SKM-1 treated with dmso at 0.1 percent for 144 hours (cell line): ENCODE measurements around the gene B3GALT5.
"Not testable (repeated sequence)": the region's sequence is repeated elsewhere in the genome, so short reads cannot be mapped to it uniquely, and the experiment has no call there.

Experiments
- DNase-seq: peaks from one replicate; lab custom pipeline; 2025; ENCODE audit not compliant: unreplicated experiment; lab: John Stamatoyannopoulos, UW

B3GALT5 gene

GRCh38 chr21:39612233-39613040 is at the start of gene B3GALT5:
TSS of gene B3GALT5 (plus strand) at chr21:39612940. CDS start at chr21:39660560, 47,620 bp downstream.
- DNase-seq, result no peak

- no peak for DNase-seq
Measured at GRCh38 chr21:39564200-39564599, 48.5 kb upstream of the B3GALT5 start.

DNA sequence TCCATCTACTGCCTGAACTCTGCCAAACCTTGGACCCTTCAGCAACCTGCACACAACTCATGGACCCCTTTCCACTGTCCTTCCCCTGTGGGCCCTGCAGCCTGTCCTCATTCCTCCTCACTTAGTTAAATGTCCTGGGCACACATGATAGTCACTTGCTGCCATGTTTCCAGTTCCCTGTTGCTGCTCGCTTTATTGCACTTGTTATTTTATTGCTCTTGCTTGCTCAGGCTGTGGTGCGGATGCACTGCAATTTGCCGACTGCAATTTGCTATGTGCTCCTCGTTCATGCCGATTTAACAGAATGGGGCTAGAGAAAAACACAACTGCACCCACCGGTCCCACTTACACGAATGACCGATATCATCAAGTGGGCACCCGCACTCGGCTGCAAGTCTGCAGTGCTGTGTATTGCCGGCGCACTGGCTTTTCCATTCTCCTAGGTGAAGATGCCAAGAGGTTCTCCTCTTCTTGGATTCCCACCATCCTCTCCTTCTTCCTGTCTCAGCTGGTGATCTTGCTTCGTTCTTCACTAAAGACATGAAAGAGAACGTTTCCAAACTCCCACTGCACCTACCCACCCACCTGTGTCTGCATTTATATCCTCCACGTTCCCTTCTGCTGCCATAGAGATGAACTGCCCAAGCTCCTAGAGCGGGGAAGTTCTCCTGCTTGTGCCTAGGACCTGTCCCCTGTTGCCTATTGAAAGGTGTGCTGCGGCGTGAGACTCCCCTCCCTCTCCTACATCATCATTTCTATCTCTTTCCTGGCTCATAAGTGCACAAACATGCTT is 45.4 kb upstream of the B3GALT5 start:
- DNase-seq, result no peak

DNA sequence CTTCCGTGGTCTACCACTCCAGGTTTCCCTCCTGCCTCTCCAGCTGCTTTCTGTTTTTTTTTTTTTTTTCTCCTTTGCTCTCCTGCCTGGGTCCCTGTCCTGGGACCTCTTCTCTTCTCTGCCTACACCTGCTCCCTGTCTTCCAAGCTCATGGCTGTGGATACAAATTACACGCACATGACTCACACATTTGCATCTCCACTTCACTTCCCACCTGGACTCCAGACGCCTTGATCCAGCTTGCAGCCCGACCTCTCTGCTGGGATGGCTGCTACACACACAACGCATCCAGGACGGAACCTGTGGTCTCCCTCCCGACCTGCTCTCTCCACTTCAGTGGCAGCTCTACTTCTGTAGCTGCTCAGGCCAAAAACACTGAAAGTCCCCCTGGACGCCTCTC is 44.4 kb upstream of the B3GALT5 start:
- DNase-seq, result no peak

DNA sequence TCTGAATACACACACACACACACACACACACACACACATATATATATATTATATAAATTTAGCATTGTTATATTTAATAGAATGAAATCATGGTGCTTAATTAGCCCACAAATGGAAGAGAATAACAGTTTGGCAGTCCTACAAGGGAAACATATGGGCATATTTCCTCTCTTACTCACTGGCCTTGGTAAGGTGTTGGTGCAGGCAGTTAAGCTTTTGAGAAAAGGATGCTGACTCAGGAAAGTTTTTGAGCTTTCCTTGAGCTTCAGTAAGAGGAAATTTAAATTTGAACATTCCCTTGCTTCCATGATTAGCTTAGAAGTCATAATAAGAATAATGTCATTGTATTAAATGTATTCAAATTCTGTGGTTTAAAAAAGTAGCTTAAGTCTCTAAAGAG is 37.0 kb upstream of the B3GALT5 start:
- no peak for DNase-seq

DNA sequence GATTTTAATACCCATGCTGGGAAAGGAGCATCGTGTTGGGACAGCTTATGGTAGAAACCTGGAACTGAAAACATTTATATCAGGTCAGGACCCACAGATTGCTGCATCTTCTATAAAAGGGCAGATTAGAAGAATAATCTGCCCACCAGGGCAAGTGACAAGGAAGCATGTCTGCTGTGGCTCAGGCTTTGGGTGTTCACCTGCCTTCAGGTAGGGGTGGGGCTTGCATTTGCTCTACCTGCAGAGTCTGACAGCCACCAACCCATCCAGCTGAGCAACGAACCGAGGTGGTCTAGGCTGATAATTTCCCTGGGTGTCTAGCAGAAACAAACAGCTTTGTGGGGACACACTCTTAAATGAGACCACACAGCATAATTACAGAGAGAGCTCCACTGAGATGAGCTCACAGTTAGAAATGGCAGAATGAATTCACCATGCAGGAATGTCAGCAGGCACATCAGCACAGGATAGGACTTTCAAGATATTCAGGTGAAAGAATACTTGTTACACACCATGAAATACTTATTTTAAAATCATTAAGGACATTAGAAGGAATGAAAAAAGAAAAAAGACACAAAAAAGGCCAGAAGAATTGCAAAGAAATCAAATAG is 36.1 kb upstream of the B3GALT5 start:
- no peak for DNase-seq

- DNase-seq, result no peak
Measured at GRCh38 chr21:39579734-39580332, 32.9 kb upstream of the B3GALT5 start.

- no peak for DNase-seq
Measured at GRCh38 chr21:39580744-39581143, 32.0 kb upstream of the B3GALT5 start.

- no peak for DNase-seq
Measured at GRCh38 chr21:39581414-39581813, 31.3 kb upstream of the B3GALT5 start.

DNA sequence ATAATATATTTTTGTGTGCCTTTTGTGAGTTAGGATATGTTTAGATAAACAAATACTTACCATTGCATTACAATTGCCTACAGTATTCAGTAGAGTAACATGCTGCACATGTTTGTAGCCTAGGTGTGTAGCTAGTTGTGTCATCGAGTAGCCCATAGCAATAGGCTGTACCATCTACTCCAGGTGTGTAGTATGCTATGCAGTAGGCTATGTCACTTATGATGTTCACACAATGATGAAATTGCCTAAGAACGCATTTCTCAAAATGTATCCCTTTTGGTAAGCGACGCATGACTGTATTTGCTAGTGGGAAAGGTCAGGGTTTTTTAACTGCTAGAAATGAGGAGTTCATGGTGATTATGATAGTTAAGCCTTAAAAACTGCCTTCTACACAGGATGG is 30.0 kb upstream of the B3GALT5 start:
- DNase-seq, result no peak

GRCh38 chr21:39583586-39583985 is 29.2 kb upstream of the B3GALT5 start:
- DNase-seq, result not testable (repeated sequence)

DNA sequence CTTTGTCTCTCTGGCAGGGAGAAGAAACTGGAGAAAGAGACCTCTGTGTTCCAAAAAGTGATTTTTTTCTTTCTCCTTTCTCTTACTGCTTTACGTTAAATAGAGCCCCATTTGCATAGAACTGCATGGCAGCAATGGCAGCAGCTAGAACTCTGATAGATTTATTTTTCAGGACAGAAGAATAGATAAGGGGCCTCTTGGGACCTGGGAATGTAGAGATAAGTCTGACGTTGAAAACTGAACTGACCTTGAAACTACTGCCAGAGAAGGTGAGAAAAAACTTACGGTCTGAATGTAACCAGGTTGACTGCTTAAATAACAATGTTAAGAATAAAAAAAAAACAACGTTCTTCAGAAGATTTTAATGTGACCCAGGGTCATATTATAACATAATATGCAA is 25.4 kb upstream of the B3GALT5 start:
- DNase-seq, result no peak

GRCh38 chr21:39588884-39589283 is 23.9 kb upstream of the B3GALT5 start:
- no peak for DNase-seq

- no peak for DNase-seq
Measured at GRCh38 chr21:39593522-39593921, 19.2 kb upstream of the B3GALT5 start.

DNA sequence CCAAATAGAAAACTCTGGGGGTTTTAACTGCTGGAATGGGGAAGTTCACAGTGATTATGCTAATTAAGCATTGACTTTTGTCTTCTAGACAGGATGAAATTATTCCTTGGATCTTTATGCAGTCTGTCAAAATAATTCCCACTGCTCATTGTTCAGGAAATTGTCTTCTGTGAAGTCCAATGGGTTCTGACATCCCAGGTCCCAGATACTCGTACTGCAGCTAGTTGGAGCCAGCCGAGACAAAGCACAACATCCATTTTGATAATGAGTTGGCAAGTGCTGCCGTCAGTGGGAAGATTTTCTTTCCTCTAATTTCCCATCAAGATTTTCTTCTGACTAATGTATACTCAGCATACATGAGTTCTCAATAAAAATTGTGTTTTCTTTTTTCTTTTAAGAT is 17.3 kb upstream of the B3GALT5 start:
- no peak for DNase-seq

DNA sequence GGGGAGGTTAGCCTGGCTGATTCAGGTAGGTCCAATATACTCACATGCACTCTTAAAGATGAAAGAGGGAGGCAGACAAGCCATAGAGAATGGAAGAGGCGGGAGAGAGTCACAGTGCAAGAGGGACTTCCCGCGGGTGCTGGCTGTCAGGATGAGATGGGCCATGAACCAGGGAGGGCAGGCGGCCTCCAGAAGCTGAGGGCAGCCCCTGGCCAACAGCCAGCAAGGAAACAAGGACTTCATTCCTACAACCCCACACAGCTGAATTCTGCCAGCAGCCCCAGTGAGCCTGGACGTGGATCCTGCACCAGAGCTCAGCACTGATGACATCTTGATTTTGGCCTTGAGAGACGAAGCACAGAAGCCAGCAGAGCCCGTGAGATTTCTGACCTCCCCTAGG is 15.1 kb upstream of the B3GALT5 start:
- no peak for DNase-seq

GRCh38 chr21:39599191-39599970 is 13.4 kb upstream of the B3GALT5 start:
- DNase-seq, result no peak

DNA sequence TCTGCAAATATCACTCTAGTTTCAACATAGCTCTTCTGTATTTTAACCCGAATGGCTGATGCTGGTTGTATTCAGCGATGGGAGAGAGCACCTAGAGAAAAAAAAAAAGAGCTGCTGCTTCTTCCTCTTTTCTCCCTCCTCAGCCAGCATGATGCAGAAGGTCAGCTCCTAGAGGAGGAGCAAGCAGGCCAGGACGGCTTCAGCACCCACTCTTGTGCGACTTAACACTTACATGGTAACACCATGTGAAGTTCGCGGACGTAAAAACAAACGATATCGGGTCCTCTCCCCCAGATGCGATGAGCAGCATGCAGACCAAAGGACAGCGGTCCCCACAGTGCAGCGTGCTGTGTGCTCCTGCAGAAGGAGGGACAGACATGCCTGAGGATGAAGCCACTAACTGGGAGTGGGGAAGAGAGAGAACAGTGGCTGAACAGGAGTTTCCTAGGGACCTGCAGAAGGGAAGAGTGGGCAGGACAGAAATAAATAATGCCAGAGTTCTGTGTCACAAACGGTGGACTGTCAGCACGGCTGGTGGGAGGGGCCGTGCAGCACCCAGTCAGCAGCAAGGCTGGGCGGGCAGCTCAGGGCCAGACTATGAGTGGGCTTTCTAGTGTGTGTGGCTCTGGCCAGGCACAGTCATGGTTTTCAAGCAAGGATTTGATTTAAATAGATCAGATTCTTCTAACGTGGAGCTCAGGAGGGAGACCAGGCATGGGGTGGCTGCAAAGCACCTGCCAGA is 11.4 kb upstream of the B3GALT5 start:
- DNase-seq, result no peak

- no peak for DNase-seq
Measured at GRCh38 chr21:39602076-39602689, 10.6 kb upstream of the B3GALT5 start.

GRCh38 chr21:39602793-39603192 is 9.9 kb upstream of the B3GALT5 start:
- no peak for DNase-seq
